ENCODE measurements around the gene LKAAEAR1.

LKAAEAR1 gene

DNA sequence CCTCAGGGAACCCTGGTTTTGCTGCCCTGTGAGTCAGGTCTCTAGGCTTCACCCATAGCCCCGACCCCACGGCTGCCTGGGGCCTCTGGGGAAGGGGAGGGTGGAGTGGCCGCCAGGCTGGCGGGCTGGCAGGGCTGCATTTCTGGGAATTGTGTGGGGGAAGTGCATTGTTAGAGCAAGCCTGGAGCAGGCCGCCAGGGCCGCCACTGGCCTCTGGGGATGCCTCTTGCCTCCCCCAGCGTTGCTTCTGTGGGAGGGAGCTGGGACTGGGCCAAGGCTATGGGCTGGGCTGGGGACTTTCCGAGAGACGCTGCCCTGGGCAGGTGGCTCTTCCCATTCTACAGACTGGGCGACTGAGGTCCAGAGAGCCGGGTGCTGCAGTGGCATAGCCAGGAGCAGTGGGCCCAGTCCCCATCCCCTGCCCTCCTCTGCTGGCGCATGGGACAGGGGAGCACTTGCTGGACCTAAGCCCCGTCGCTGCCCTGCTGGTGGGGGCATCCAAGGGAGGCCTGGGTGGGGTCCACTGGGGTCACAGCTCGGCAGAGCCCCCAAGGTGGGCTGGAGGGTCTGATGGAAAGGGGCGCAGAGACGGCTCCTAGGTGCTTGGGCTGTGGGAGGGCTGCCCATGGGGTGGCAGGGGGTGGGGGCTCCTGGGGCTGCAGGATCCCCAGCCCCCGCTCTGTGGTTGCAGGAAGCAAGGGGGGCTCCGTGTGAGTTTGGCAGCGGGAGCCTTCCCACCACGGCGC is 28.1 kb downstream of the LKAAEAR1 start:
- DNase-seq (ENCODE audit: low read depth) = peak; percentile 77
- H3K4me3 ChIP-seq (replicated peaks; ENCODE audit: low read depth, low read length) = no peak overlapping the region
- TF ChIP-seq, protein P1, sequence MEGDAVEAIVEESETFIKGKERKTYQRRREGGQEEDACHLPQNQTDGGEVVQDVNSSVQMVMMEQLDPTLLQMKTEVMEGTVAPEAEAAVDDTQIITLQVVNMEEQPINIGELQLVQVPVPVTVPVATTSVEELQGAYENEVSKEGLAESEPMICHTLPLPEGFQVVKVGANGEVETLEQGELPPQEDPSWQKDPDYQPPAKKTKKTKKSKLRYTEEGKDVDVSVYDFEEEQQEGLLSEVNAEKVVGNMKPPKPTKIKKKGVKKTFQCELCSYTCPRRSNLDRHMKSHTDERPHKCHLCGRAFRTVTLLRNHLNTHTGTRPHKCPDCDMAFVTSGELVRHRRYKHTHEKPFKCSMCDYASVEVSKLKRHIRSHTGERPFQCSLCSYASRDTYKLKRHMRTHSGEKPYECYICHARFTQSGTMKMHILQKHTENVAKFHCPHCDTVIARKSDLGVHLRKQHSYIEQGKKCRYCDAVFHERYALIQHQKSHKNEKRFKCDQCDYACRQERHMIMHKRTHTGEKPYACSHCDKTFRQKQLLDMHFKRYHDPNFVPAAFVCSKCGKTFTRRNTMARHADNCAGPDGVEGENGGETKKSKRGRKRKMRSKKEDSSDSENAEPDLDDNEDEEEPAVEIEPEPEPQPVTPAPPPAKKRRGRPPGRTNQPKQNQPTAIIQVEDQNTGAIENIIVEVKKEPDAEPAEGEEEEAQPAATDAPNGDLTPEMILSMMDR (IDR thresholded peaks at IDR 0.05; ENCODE audit: low read length, missing control alignments) = no peak

DNA sequence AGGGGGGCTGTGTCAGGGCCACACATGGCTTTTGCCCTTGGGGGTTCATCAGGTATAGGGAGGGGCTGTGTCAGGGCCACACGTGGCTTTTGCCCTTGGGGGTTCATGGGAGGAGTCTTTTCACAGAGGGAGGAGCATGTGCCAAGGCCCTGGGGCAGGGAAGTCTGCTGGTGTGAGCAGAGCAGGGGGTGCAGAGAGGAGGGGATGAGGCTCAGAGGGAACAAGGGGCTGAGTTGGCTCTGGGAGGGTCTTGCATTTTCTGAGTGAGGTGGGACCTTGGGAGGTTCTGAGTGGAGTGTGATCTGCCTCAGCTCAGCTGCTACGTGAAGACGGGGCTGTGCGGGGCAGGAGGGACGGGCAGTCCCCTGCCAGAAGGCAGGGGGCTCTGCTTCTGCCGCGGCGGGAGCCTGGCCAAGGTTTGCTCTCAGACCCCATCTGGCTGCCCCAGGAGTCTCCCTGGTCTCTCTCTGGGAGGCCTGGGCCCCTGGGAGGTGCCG is 28.8 kb downstream of the LKAAEAR1 start:
- no peak for DNase-seq (ENCODE audit: low read depth)
- H3K4me3 ChIP-seq (replicated peaks; ENCODE audit: low read depth, low read length) = no peak overlapping the region
- TF ChIP-seq, protein P1 (IDR thresholded peaks at IDR 0.05; ENCODE audit: low read length, missing control alignments) = no peak

DNA sequence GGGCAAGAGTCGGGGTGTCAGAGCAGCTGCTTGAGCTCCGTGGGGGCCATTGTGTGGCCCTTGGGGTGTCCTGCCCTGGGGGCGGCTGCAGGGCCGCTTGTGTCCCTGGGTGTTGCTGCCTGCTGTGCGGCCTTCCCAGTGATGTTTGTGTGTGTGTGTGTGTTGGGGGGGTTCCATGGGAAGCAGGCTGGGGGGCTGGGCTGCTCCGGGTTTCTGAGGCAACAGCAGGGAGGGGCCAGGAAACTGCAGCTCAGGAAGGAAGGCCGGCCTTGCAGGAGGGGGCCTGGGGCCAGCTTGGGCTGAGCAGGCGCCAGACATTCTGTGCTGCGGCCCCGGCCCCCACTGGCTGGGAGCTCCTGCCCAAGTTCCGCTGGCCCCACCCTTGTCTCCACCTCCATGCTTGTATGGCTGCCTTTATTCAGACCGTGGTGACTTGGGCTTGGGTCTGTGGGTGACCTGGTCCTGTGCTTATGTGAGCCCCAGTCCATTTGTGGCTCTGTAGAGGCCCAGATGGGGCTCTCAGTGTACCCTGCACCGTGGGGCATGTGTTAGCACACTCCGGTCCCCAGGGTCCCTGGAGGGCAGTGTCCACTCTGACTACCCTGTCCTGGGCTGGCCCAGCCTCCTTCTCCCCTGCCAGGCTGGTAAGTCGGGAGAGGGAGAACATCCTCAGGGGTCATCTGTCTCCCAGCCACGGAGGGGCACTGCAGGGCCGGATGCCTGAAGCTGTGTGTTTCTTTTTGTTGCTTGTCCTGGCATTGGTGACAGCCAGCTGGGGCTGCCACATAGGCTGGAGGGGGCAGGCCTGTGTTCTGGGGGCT is 30.1 kb downstream of the LKAAEAR1 start:
- peak; percentile 84 for DNase-seq (ENCODE audit: low read depth)
- TF ChIP-seq, protein P1 (IDR thresholded peaks at IDR 0.05; ENCODE audit: low read length, missing control alignments) = peak; percentile 30
- H3K4me3 ChIP-seq (replicated peaks; ENCODE audit: low read depth, low read length) = peak overlapping the region; percentile 17

DNA sequence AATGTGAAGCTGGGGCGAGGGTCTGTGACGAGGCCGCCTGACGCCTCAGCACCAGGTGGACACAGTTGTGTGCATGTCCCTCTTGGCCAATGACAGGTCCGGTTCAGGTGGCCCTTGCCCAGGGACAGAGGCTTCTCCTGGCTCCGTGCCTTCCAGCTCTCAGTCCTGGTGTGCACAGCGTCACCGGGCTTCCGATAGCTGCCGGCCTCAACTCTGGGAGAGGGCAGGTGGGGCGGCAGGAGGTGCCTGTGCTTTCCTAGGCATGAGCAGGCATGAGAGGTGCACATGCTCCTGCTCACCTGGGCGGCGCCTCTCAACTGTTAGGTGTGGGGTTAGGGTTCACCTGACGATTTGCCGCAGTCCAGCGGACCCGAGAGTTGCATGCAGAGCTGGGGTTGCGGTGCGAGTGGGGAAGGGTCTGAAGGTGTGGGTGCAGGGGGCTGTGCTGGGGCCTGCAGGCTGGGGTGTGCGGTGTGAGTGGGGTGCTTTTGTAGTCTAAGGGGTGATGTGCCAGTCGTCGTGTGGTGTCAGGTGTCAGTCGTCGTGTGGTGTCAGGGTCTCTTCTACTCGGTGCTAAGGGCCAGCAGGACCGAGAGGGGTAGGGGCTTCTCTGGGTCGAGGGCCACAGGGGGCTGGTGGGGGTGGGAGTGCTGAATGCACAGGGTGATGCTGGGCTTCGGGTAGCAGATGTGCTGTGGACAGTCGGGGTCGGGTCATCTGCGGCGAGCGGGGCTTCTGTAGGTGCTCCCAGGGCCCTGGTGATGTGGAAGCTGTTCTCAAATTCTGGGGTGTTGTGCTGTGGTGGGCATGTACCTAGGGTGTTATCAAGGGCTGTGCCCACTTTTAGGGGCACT is 31.0 kb downstream of the LKAAEAR1 start:
- no peak for DNase-seq (ENCODE audit: low read depth)
- H3K4me3 ChIP-seq (replicated peaks; ENCODE audit: low read depth, low read length) = no peak overlapping the region
- TF ChIP-seq, protein P1 (IDR thresholded peaks at IDR 0.05; ENCODE audit: low read length, missing control alignments) = no peak

DNA sequence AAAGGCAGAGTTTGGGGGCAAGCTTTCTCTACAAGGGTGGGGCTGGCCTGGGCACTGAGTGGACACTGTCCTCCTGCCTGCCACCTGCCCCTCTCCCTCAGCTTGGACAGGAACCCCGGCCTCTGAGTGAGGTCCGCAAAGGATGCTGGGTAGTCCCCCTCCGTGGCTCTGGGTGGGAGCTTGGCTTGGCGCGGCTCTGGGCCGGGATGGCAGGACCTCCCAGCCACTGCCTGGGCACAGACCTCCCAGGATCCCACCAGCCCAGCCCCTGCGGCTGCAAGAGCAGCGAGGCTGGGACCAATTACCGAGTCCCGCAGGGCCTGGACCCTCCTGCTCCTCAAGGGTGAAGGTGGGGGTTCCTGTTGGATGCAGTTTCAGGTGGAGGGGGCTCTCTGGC is 31.9 kb downstream of the LKAAEAR1 start:
- no peak for DNase-seq (ENCODE audit: low read depth)
- TF ChIP-seq, protein P1 (IDR thresholded peaks at IDR 0.05; ENCODE audit: low read length, missing control alignments) = no peak
- no peak overlapping the region for H3K4me3 ChIP-seq (replicated peaks; ENCODE audit: low read depth, low read length)

DNA sequence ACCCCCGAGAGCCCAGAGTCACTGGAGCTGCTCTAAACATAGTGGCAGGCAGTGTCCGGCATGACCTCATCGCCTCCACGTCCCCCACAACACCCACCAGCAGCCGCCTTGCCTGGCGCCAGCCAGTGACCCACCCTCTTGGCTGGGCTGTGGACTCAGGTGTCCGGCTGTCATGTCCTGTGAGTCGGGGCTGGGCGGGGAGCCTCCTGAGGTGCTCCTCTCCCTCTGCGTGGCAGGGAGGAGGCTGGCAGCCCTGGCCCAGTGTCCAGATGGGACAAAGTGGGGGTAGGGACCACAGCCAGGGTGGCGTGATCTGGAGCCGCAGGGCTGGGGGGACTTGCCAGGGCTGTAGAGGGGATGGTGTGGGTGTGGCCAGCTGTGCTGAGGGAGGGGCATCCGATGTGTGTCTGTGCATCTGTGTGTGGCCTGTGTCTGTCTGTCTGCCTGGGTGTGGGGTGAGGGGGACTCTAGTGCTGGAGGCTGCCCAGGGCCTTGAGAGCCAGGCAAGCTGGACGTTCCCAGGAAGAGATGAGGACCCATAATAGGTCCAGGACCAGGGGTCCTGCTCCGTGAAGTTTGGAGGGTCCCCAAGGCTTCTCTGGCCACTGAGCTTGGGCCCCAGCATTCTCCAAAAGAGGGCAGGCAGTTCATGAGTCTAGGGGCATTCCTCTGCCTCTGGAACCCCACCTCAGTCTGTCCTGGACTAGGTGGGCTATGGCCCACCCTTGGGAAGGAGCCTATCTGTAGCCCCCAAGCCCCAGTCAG is 32.5 kb downstream of the LKAAEAR1 start:
- H3K4me3 ChIP-seq (replicated peaks; ENCODE audit: low read depth, low read length) = no peak overlapping the region
- TF ChIP-seq, protein P1 (IDR thresholded peaks at IDR 0.05; ENCODE audit: low read length, missing control alignments) = no peak
- DNase-seq (ENCODE audit: low read depth) = no peak

All from fibroblast of pulmonary artery (primary cell).